WERI-Rb-1 (cell line): Measurements from ENCODE around the gene NISCH.

Source experiments
- DNase-seq: peaks from one replicate; pipeline ENCODE4 v3.0.0-alpha.2; 2020
- H3K27ac ChIP-seq: fragments of 250-450 bp; sonication (Bioruptor Pico); 2 replicates; pipeline ENCODE4 v1.5.1; 2020; ENCODE audit warnings: mild to moderate bottlenecking, moderate library complexity
- H3K27me3 ChIP-seq: fragments of 250-450 bp; sonication (Bioruptor Pico); 2 replicates; pipeline ENCODE4 v1.5.1; 2021; ENCODE audit warnings: mild to moderate bottlenecking, low read depth, moderate library complexity; ENCODE audit not compliant: insufficient read depth, severe bottlenecking
- H3K36me3 ChIP-seq: fragments of 250-450 bp; sonication (Bioruptor Pico); 2 replicates; pipeline ENCODE4 v1.5.1; 2020; ENCODE audit warnings: mild to moderate bottlenecking, moderate library complexity
- H3K4me3 ChIP-seq: 2 replicates; pipeline ENCODE4 v1.5.1; 2011; ENCODE audit warnings: low read depth, mild to moderate bottlenecking, control low read depth, low read length
- H3K9me3 ChIP-seq: fragments of 250-450 bp; sonication (Bioruptor Pico); 2 replicates; pipeline ENCODE4 v1.5.1; 2021; ENCODE audit warnings: mild to moderate bottlenecking, moderate library complexity; ENCODE audit not compliant: severe bottlenecking
- TF ChIP-seq, protein P1 (sequence below): IDR thresholded peaks from 2 replicates; pipeline ENCODE4 v1.5.1; 2011; ENCODE audit warnings: low read depth, mild to moderate bottlenecking, control low read depth, inconsistent platforms, low read length

NISCH gene

DNA sequence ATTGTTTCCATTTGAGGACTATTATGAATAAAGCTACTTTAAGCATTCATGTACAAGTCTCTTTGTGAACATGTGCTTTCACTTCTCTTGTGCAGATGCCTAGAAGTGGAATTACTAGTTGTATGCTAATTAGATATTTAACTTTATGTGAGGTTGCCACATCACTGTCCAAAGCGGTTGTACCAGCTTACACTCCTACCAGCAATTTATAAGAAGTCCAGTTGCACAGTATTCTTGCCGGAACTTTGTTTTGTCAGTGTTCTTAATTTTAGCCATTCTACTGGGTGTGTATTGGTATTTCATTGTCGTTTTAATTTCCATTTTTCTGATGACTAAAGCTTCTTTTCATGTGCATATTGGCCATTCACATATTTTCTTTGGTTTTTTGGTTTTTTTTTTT lies 39.6 kb upstream of the NISCH start:
- TF ChIP-seq, protein P1, sequence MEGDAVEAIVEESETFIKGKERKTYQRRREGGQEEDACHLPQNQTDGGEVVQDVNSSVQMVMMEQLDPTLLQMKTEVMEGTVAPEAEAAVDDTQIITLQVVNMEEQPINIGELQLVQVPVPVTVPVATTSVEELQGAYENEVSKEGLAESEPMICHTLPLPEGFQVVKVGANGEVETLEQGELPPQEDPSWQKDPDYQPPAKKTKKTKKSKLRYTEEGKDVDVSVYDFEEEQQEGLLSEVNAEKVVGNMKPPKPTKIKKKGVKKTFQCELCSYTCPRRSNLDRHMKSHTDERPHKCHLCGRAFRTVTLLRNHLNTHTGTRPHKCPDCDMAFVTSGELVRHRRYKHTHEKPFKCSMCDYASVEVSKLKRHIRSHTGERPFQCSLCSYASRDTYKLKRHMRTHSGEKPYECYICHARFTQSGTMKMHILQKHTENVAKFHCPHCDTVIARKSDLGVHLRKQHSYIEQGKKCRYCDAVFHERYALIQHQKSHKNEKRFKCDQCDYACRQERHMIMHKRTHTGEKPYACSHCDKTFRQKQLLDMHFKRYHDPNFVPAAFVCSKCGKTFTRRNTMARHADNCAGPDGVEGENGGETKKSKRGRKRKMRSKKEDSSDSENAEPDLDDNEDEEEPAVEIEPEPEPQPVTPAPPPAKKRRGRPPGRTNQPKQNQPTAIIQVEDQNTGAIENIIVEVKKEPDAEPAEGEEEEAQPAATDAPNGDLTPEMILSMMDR: no peak
- H3K36me3 ChIP-seq: peaks cover 3% of the 10 kb centered on the region
- H3K27ac ChIP-seq: no peak overlapping the region
- H3K27me3 ChIP-seq: no peaks in the 10 kb centered on the region
- DNase-seq: no peak
- H3K9me3 ChIP-seq: no peaks in the 10 kb centered on the region
- H3K4me3 ChIP-seq: no peak overlapping the region

DNA sequence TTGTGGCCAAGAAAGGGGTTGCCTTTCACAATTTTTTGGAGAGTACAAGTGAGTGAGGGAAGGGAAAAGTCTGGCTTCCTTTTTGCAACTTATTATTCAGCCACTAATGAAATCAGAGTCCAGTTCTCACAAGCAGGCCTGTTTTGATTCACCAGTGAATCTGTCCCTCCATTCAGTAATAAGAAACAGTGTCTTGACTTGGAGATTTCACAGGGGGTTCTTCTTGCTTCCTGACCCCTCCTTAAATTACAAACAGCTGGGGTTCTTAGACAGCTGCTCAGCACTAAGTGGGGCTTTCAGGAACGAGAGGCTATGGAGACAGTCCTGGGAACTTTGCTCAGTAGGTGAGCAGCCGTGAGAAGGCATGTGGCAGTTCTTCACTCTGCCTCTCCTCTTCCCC lies 35.0 kb upstream of the NISCH start:
- Histone ChIP-seq H3K4me3 (no peak overlapping the region), H3K9me3 (no peaks in the 10 kb centered on the region), H3K27ac (no peak overlapping the region), H3K36me3 (peaks cover 3% of the 10 kb centered on the region), H3K27me3 (no peaks in the 10 kb centered on the region)
- DNase-seq: no peak
- TF ChIP-seq, protein P1: no peak

DNA sequence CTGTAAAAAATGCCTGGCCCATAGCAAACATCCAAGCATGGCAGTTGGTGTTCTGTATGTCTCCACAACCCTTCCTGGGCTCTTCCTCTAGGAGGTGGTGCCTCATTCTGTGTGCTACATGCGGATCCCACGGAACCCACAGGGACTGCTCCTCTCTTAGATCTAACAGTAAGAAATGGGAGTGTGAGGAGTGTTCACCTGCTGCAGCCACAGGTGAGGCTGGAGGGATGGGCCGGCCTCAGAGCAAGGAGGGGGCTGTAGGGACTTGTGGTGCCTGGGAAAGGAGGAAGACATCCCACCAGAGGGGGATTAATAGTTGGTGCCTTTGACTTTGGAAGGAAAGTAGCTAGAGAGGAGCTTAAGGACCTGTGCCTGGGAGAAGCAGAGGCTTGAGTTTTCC lies 32.7 kb upstream of the NISCH start:
- Histone ChIP-seq H3K27me3 (no peaks in the 10 kb centered on the region), H3K27ac (no peak overlapping the region), H3K9me3 (no peaks in the 10 kb centered on the region), H3K36me3 (no peaks in the 10 kb centered on the region), H3K4me3 (no peak overlapping the region)
- DNase-seq: no peak
- TF ChIP-seq, protein P1: no peak

DNA sequence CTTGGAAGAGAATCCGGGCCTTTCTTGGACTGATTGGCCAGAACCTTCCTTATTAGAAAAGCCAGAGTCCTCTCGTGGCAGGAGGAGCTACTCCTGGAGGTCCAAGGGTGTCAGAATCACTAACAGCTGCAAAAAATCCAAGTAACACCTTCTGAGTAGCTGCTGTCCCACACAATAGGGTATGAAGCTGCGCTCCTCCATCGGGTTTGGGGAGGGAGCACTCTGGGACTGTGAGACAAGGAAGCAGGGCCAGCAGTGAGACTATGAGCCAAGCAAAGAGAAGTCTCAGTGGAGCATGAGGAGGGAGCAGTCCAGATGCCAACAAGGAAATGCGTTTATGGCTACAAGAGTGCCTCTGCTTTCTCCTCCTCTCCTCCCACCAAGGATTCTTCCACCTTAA lies 32.2 kb upstream of the NISCH start:
- Histone ChIP-seq H3K27me3 (no peaks in the 10 kb centered on the region), H3K36me3 (no peaks in the 10 kb centered on the region), H3K27ac (no peak overlapping the region), H3K9me3 (no peaks in the 10 kb centered on the region), H3K4me3 (no peak overlapping the region)
- TF ChIP-seq, protein P1: no peak
- no peak for DNase-seq

DNA sequence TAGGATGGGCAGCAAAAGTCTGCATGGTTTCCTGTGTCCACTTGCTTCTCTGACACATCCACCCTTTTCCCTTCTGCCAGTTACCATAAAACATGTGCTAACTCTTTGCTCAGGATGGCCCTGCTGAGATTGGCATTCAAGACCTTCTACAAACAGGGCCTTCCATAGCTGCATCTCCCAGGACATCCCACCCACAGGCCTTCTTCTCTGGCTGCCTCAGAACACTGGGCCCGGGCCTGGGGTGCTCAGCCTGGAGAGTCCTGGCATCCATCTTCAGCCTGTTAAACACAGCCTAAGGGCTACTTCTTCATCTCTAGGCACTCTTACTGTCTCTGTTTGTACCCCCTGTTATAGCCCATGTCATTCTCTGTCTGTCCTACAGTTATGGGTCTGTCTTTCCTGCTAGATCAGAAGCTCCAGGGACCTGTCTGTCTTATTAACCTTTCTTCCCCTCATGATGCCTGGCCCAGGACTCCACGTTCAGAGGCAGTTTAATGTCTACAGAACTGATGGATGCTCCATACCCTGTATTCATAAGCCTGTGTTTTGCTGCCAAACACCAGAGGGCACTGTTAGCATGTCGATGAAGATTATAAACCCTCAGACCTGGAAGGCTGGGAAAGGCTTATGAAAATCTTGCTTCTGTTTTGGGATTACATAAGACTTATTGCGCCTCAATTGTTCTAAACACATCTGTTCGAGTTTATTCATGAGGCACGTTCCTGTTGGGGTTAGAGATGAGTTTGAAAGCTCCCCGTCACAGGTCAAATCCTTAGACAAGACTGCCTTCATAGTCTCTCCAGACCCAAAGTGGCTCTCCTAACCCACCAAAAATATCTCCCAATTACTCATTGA lies 27.0 kb upstream of the NISCH start:
- TF ChIP-seq, protein P1: peak; percentile 69
- Histone ChIP-seq H3K27ac (no peak overlapping the region), H3K9me3 (no peaks in the 10 kb centered on the region), H3K36me3 (no peaks in the 10 kb centered on the region), H3K27me3 (no peaks in the 10 kb centered on the region), H3K4me3 (no peak overlapping the region)
- peak; percentile 69 for DNase-seq

DNA sequence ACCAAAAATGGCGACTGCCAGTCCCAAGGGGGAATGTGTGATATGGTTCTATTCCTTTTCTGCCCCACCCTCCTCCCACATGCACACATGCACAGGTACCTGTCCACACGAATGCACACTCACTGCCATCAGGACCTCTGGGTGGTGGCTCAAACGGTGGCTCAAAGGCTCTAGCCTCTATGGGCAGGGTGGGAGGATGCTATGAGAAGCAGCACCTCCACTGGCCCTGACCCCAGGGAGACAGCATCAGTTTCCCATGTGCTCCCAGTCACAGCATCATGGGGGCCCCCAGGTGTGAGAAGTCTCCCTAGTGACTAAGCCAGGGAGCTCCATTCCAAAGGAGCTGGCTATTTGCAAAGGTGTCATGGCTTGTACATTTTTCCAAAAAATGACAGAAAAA lies 26.4 kb upstream of the NISCH start:
- Histone ChIP-seq H3K36me3 (no peaks in the 10 kb centered on the region), H3K27ac (no peak overlapping the region), H3K4me3 (no peak overlapping the region), H3K9me3 (no peaks in the 10 kb centered on the region), H3K27me3 (no peaks in the 10 kb centered on the region)
- peak; percentile 6 for DNase-seq
- TF ChIP-seq, protein P1: no peak
